ENCODE data around the gene DLG2.
"Not testable (repeated sequence)": the region's sequence is repeated elsewhere in the genome, so short reads cannot be mapped to it uniquely, and the experiment has no call there.

- TF ChIP-seq, protein P1, sequence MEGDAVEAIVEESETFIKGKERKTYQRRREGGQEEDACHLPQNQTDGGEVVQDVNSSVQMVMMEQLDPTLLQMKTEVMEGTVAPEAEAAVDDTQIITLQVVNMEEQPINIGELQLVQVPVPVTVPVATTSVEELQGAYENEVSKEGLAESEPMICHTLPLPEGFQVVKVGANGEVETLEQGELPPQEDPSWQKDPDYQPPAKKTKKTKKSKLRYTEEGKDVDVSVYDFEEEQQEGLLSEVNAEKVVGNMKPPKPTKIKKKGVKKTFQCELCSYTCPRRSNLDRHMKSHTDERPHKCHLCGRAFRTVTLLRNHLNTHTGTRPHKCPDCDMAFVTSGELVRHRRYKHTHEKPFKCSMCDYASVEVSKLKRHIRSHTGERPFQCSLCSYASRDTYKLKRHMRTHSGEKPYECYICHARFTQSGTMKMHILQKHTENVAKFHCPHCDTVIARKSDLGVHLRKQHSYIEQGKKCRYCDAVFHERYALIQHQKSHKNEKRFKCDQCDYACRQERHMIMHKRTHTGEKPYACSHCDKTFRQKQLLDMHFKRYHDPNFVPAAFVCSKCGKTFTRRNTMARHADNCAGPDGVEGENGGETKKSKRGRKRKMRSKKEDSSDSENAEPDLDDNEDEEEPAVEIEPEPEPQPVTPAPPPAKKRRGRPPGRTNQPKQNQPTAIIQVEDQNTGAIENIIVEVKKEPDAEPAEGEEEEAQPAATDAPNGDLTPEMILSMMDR (IDR thresholded peaks at IDR 0.05), result not testable (repeated sequence)
- not testable (repeated sequence) for TF ChIP-seq POLR2AphosphoS5 (IDR thresholded peaks at IDR 0.05)
Observed at GRCh38 chr11:84840201-84840600, 786.9 kb downstream of the DLG2 start.

All from suprapubic skin (tissue), 3 donors.